AG04449 (cell line): ENCODE measurements around the gene GPR155.

Experiments
- CTCF ChIA-PET: fragments of 350-600 bp; formaldehyde crosslinking; extraction: SDS; loops from one replicate; lab custom pipeline; 2021; ENCODE audit warnings: antibody characterized with exemption; lab: Yijun Ruan, JAX
- POLR2A ChIA-PET: fragments of 400-600, 350-600 bp; formaldehyde crosslinking; extraction: SDS; loops from one replicate; lab custom pipeline; 2020; ENCODE audit warnings: antibody characterized with exemption, inconsistent platforms; lab: Yijun Ruan, JAX
- DNase-seq: peaks from one replicate; pipeline ENCODE4 v3.0.0-alpha.2; 2010; ENCODE audit warnings: low read depth, low spot score
- H3K4me3 ChIP-seq: 2 replicates; pipeline ENCODE4 v1.5.1; 2011; ENCODE audit warnings: low read depth, mild to moderate bottlenecking, control low read depth, low read length
- TF ChIP-seq, protein P1 (sequence below): IDR thresholded peaks from one replicate; pipeline ENCODE4 v1.5.1; 2011; ENCODE audit warnings: mild to moderate bottlenecking, moderate library complexity, low read length, control low read depth, inconsistent platforms; ENCODE audit not compliant: insufficient read depth; ENCODE audit errors: missing control alignments

GPR155 gene

GRCh38 chr2:174511580-174512260 lies 24.9 kb upstream of the GPR155 start:
- ChIA-PET CTCF (interaction anchor here (0.9 kb wide), 1 partner anchor 48 kb away, joined by 3 read pairs; no protein-coding TSS in a partner anchor), POLR2A (no interaction called here)
- DNase-seq: no peak
- H3K4me3 ChIP-seq: no peak overlapping the region
- TF ChIP-seq, protein P1, sequence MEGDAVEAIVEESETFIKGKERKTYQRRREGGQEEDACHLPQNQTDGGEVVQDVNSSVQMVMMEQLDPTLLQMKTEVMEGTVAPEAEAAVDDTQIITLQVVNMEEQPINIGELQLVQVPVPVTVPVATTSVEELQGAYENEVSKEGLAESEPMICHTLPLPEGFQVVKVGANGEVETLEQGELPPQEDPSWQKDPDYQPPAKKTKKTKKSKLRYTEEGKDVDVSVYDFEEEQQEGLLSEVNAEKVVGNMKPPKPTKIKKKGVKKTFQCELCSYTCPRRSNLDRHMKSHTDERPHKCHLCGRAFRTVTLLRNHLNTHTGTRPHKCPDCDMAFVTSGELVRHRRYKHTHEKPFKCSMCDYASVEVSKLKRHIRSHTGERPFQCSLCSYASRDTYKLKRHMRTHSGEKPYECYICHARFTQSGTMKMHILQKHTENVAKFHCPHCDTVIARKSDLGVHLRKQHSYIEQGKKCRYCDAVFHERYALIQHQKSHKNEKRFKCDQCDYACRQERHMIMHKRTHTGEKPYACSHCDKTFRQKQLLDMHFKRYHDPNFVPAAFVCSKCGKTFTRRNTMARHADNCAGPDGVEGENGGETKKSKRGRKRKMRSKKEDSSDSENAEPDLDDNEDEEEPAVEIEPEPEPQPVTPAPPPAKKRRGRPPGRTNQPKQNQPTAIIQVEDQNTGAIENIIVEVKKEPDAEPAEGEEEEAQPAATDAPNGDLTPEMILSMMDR: no peak

DNA sequence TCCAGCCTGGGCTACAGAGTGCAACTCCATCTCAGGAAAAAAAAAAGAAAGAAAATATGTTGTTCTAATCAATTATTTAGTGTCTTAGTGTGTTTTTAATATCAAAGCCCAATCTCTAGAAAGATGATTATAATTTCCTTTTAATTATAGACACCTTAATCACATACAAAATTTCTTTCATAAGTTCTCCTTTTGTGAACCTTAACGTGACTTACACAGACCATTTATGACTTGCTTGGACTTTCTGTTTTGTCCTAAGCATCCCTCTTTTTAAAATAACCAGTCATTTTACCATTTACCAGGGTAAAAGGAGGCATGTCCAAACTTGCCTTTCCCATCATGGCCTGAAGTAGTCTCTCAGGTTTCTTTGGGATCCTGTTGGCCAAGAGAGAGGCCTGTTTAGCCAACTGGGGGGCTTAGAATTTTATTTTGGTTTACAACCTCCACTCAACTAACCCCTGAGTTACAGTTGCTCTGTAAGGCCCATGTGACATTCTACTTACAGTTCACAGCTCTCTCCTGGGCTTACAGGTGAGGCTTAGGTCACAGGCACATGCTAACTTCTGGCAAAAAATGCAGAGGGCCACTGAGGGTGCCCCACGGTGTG lies 23.9 kb upstream of the GPR155 start:
- ChIA-PET POLR2A (interaction anchor here (0.6 kb wide), 1 partner anchor 10 kb away, joined by 4 read pairs; no protein-coding TSS in a partner anchor), CTCF (no interaction called here)
- no peak overlapping the region for H3K4me3 ChIP-seq
- DNase-seq: no peak
- TF ChIP-seq, protein P1: no peak

GRCh38 chr2:174503161-174503809 lies 16.5 kb upstream of the GPR155 start:
- no peak for DNase-seq
- H3K4me3 ChIP-seq: no peak overlapping the region
- TF ChIP-seq, protein P1: no peak
- ChIA-PET CTCF (interaction anchor here (0.7 to 1.2 kb wide), 3 partner anchors 40 to 43 kb away, joined by 3 to 6 read pairs (median 3); no protein-coding TSS in a partner anchor), POLR2A (no interaction called here)

- ChIA-PET POLR2A (no interaction called here), CTCF (interaction anchor here (0.7 kb wide), 1 partner anchor 37 kb away, joined by 3 read pairs; no protein-coding TSS in a partner anchor)
- no peak for DNase-seq
- TF ChIP-seq, protein P1: no peak
- no peak overlapping the region for H3K4me3 ChIP-seq
These were observed 12.5 kb upstream of the GPR155 start for GRCh38 chr2:174499371-174499770.

- TF ChIP-seq, protein P1: no peak
- no peak overlapping the region for H3K4me3 ChIP-seq
- POLR2A ChIA-PET: no interaction called here
- DNase-seq: no peak
- CTCF ChIA-PET: interaction anchor here (0.6 kb wide), 1 partner anchor 25 kb away, joined by 3 read pairs; no protein-coding TSS in a partner anchor
These were observed 8.7 kb upstream of the GPR155 start for GRCh38 chr2:174495365-174496012.
